Hippocampal formation (tissue), 2 donors: ENCODE data around the gene DHFR.
"Not testable (repeated sequence)": the region's sequence is repeated elsewhere in the genome, so short reads cannot be mapped to it uniquely, and the experiment has no call there.

Experiments used
- DNase-seq, 2 donors: peaks; one replicate each; lab custom pipeline; 2025; lab: John Stamatoyannopoulos, UW

Gene DHFR

DNA sequence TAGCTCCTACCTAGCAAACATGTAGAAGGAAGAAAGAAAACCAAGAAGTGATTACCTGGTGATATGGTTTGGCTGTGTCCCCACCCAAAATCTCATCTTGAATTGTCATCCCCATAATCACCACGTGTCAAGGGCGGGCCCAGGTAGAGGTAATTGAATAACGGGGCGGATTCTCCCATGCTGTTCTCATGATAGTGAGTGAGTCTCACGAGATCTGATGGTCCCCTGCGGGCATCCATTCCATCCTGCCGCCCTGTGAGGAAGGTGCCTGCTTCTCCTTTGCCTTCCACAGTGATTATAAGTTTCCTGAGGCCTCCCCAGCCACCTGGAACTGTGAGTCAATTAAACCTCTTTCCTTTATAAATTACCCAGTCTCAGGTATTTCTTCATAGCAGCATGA lies 57.3 kb downstream of the DHFR start:
- DNase-seq: no peak

GRCh38 chr5:80594810-80595209 lies 60.0 kb downstream of the DHFR start:
- DNase-seq: no peak

DNA sequence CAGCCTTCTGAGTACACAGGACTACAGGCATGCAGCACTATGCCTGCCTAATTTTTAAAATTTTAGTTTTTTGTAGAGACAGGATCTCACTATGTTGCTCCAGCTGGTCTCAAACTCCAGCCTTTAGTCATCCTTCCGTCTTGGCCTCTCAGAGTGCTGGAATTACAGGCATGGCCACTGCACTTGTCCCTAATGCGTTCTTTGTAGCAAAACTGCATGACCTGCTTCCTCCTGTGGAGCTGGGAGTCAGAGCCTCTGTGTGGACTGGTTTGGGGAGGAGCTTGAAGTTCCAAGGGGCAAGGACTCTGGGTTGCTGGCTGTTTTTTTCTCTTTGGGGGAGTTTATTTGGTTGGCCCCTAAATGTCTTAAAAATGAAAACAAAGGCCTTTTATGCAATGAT lies 62.0 kb downstream of the DHFR start:
- no peak for DNase-seq

GRCh38 chr5:80592105-80592504 lies 62.7 kb downstream of the DHFR start:
- DNase-seq: no peak

DNA sequence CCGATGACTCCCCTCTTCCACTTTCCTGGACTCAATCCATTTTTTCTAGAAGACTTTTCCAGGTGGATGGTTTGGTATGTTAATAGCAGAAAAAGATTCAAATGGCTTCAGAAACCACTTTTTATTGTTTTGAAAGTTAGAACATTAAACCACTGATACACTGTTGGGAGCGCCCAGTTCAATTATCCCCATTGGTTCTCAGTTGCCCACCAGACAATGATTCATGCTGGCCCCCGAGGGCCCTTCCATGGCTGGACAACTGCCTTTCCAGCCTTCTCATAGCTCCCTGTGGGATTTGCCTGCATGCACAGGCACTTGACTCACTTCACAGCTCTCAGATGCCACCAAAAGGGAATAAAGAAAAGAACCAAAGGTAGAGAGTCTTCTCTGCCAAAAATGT lies 63.4 kb downstream of the DHFR start:
- no peak for DNase-seq

- DNase-seq: no peak
These were observed 64.0 kb downstream of the DHFR start for GRCh38 chr5:80590766-80591165.

GRCh38 chr5:80588858-80589540 lies 65.8 kb downstream of the DHFR start:
- DNase-seq: no peak

DNA sequence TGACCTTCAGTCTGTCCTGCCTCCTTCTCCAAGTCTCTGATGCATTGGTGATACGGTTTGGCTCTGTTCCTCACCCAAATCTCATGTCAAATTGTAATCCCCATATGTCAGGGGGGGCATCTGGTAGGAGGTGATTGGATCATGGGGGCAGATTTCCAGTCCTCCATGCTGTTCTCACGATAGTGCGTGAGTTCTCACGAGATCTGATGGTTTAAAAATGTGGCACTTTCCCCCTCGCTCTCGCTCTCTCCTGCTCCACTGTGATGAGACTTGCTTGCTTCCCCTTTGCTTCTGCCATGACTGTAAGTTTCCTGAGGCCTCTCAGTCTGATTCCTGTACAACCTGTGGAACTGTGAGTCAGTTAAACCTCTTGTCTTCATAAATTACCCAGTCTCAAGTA lies 70.0 kb downstream of the DHFR start:
- DNase-seq: no peak

DNA sequence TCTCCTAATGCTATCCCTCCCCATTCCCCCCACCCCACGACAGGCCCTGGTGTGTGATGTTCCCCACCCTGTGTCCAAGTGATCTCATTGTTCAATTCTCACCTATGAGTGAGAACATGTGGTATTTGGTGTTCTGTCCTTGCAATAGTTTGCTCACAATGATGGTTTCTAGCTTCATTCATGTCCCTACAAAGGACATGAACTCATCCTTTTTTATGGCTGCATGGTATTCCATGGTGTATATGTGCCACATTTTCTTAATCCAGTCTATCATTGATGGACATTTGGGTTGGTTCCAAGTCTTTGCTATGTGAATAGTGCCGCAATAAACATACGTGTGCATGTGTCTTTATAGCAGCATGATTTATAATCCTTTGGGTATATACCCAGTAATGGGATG lies 74.5 kb downstream of the DHFR start:
- DNase-seq: not testable (repeated sequence)

GRCh38 chr5:80579050-80579449 lies 75.7 kb downstream of the DHFR start:
- no peak for DNase-seq

- no peak for DNase-seq
These were observed 77.1 kb downstream of the DHFR start for GRCh38 chr5:80577707-80578106.

- no peak for DNase-seq
These were observed 78.4 kb downstream of the DHFR start for GRCh38 chr5:80576383-80576782.
